ENCODE measurements around the gene ISG20L2. TPM values are rescaled to one million over a fixed set of nuclear protein-coding genes. Genes with fewer than 3 reads are reported as not detected.

Gene ISG20L2
- total RNA-seq, 2 experiments from 2014 or later: 69.9 to 78.5 TPM

GRCh38 chr1:156746728-156747631 lies 18.4 kb upstream of the ISG20L2 start:
- POLR2A ChIA-PET: interaction anchor here (0.9 to 1.0 kb wide), 2 partner anchors 13 to 64 kb away, joined by 3 read pairs; no protein-coding TSS in a partner anchor
- CTCF ChIA-PET: interaction anchor here (0.8 to 1.4 kb wide), 6 partner anchors 9 to 246 kb away, joined by 3 to 5 read pairs (median 4); partner anchors contain the start of genes MEF2D and NTRK1

DNA sequence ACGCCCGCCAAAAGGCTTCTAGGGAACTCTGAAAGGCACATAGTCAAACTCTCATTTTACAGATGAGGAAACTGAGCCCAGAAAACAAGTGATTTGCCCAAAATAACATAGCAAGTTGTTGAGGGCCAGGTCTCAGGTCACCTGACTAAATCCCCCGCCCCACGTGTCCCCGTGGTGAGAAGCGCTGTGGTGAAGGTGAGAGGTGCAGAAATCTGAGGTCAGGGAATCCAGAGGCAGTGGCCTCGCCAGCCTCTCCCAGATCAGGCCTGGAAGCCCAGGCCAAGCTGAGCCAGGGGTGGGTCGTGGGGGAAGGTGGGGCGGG lies 17.8 kb upstream of the ISG20L2 start:
- CTCF ChIA-PET: interaction anchor here (0.6 kb wide), 1 partner anchor 287 kb away, joined by 5 read pairs; no protein-coding TSS in a partner anchor
- POLR2A ChIA-PET: no interaction called here

GRCh38 chr1:156745881-156746280 lies 17.3 kb upstream of the ISG20L2 start:
- ChIA-PET POLR2A (no interaction called here), CTCF (interaction anchor here (0.6 to 2.0 kb wide), 2 partner anchors 20 to 287 kb away, joined by 5 read pairs; no protein-coding TSS in a partner anchor)

DNA sequence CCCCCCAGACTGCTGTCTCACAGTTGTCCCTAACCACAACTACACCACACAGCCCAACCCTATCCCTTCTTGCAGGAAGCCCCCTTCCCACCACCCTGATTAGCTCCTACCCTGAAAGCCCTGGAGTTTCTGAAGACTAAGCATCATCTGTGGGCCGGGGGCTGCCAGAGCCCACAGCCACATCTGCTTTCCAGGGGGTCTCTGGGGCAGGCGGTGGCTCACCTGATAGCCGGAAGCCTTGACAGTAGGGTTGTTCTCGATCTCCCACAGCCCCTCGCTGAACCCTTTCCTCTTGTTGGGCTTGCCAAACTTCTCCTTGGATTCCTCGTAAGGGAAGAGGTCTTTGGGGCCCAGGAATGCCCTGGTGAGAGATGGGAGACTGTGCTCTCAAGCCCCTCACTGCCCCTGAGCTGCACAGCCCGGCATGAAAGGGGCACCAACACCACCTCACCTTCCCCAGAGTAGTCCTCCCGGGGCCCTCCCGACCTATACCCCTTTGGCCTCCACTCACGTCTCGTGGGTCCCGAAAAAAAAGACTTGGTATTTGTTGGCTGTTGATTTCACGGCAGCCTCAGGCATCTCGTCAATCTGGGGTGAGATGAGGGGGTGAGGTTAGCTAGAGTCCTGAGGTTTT lies 16.3 kb upstream of the ISG20L2 start:
- ChIA-PET CTCF (interaction anchor here (2.0 kb wide), 1 partner anchor 19 kb away, joined by 5 read pairs; no protein-coding TSS in a partner anchor), POLR2A (no interaction called here)

DNA sequence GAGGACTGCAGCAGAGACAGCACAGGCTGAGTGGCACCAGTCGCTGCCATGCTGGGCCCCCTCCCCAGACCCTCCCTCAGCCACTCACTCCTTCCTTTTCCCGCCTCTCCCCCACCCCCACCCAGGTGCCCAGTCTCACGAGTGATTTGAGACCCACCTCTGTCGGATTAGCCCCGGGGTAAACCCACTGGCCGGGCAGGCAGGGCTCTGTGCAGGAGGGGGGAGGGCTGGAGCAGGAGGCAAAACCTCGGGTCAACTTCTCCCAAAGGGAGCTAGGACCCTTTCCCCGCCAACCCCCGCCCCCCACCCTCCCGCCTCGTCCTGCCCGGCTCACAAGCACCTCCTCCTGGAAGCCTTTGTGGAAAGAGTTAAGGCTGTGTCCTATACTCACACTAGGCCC lies 15.8 kb upstream of the ISG20L2 start:
- POLR2A ChIA-PET: no interaction called here
- CTCF ChIA-PET: interaction anchor here (2.0 kb wide), 1 partner anchor 19 kb away, joined by 5 read pairs; no protein-coding TSS in a partner anchor

- ChIA-PET CTCF (interaction anchor here (4.1 kb wide), 1 partner anchor 17 kb away, joined by 27 read pairs; no protein-coding TSS in a partner anchor), POLR2A (no interaction called here)
Observed at GRCh38 chr1:156743367-156744302, 15.1 kb upstream of the ISG20L2 start.

- ChIA-PET CTCF (interaction anchor here (4.1 kb wide), 1 partner anchor 17 kb away, joined by 27 read pairs; no protein-coding TSS in a partner anchor), POLR2A (interaction anchor here (2.9 kb wide), 1 partner anchor 9 kb away, joined by 25 read pairs; the partner anchor contains the start of gene HDGF)
Observed at GRCh38 chr1:156742801-156743200, 14.2 kb upstream of the ISG20L2 start.

DNA sequence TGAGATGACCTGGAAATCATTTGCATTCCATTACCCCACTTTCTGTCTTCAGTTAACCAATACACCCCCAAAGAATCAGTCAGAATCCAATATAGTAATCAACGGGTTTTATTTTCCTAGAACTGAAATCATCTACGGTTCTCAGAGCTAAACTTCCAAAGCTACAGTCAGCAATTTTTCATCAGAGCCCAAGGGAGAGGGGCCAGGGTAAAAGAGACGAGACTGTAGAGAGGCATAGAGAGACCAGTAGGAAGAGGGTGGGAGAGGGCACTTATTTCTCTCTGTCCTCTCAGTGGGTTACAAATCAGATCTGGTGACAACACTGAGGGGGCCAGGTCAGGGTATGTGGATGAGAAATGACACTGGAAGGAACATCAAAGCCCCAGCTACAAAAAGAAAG lies 13.5 kb upstream of the ISG20L2 start:
- ChIA-PET CTCF (interaction anchor here (0.6 to 4.1 kb wide), 5 partner anchors 10 to 119 kb away, joined by 3 to 27 read pairs (median 4); partner anchors contain the start of genes HDGF, ISG20L2 and METTL25B), POLR2A (interaction anchor here (2.0 to 2.9 kb wide), 3 partner anchors 10 to 25 kb away, joined by 15 to 36 read pairs (median 25); partner anchors contain the start of genes HDGF, ISG20L2, METTL25B and PRCC)

- ChIA-PET POLR2A (interaction anchor here (0.6 to 2.9 kb wide), 8 partner anchors 8 to 236 kb away, joined by 3 to 36 read pairs (median 4); partner anchors contain the start of genes HDGF, ISG20L2, METTL25B and PRCC), CTCF (interaction anchor here (0.5 to 4.1 kb wide), 12 partner anchors 11 to 366 kb away, joined by 3 to 27 read pairs (median 4); partner anchors contain the start of genes HDGF, ISG20L2, METTL25B and PRCC)
Observed at GRCh38 chr1:156741481-156741983, 13.0 kb upstream of the ISG20L2 start.

DNA sequence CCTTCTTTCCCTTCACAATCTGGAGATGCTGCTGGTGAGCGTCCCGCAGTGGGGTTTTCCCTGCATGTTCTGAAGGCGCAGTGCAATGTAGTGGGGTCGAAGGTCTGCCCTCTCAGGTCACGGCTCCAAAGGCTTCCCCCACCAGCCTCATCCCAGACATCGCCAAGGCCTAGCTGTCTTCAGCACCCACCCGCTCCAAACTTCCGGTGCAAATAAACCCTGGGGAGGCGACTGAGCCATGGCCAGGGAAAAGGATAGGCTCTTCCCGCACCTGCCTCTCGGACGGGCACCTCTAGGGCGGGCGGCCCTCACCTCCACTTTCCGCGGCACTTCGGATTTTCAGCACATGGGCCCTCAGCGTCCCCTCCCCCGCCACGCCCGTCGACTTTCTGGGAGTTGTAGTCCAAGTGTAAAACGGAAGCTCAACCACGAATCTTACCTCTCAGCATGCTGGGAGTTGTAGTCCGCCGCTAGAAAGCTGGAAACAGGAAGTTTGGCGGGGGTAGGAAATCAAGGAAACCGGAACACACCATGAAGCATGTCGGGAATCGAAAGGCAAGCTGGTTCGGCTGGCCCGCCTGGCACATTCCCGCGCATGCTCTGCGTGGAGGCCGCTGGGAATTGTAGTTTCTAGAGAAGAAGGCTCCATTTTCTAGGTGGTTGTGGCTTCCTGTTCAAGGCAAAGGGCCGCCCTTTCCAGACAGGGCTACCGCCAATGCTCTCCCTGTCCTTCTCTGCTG lies 12.3 kb upstream of the ISG20L2 start, which contains the start of gene MRPL24:
Gene MRPL24, minus strand, starts transcription at position 348 of the 740 bp plus-strand sequence. CDS start 2,384 bp downstream, outside the sequence.
- POLR2A ChIA-PET: interaction anchor here (0.6 to 2.9 kb wide), 8 partner anchors 9 to 236 kb away, joined by 3 to 36 read pairs (median 4); partner anchors contain the start of genes HDGF, ISG20L2, METTL25B and PRCC
- CTCF ChIA-PET: interaction anchor here (0.5 to 4.1 kb wide), 10 partner anchors 11 to 366 kb away, joined by 3 to 27 read pairs (median 4); partner anchors contain the start of genes HDGF, ISG20L2, METTL25B and PRCC

DNA sequence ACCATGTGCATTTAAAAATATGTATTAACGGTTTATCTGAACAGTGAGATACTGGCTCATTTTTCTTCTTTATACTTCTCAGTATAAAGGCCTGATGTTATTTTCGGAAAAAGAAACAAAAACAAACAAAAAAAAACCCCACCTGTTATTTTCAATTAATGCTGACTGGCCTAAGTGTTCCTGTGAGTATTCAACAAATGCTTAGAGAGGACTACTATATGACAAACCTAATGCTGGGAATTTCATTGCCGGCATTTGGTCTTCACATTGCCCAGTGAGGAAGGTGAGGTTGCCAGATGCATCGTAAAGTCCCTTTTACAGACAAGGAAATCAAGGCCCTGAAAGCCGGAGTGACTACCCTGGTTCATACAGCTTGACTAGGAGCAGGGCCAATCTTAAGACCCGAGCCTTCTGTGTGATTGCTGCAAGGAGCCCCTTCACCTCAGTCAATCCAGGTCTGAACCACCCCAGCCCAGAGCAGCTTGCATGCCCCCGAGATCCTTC lies 11.7 kb upstream of the ISG20L2 start:
- POLR2A ChIA-PET: interaction anchor here (1.2 to 2.9 kb wide), 4 partner anchors 10 to 27 kb away, joined by 4 to 36 read pairs (median 20); partner anchors contain the start of genes HDGF, ISG20L2, METTL25B and PRCC
- CTCF ChIA-PET: interaction anchor here (0.7 to 4.1 kb wide), 8 partner anchors 10 to 116 kb away, joined by 3 to 27 read pairs (median 4); partner anchors contain the start of genes HDGF, ISG20L2, METTL25B and PRCC

- CTCF ChIA-PET: interaction anchor here (1.3 kb wide), 2 partner anchors 10 to 13 kb away, joined by 4 to 6 read pairs; partner anchors contain the start of genes ISG20L2 and METTL25B
- POLR2A ChIA-PET: interaction anchor here (1.6 kb wide), 1 partner anchor 10 kb away, joined by 8 read pairs; the partner anchor contains the start of gene ISG20L2
Observed at GRCh38 chr1:156738916-156739315, 10.3 kb upstream of the ISG20L2 start.

- CTCF ChIA-PET: interaction anchor here (1.3 kb wide), 2 partner anchors 9 to 12 kb away, joined by 4 to 6 read pairs; partner anchors contain the start of genes ISG20L2 and METTL25B
- POLR2A ChIA-PET: interaction anchor here (1.6 kb wide), 1 partner anchor 9 kb away, joined by 8 read pairs; the partner anchor contains the start of gene ISG20L2
Observed at GRCh38 chr1:156738407-156738806, 9.8 kb upstream of the ISG20L2 start.

DNA sequence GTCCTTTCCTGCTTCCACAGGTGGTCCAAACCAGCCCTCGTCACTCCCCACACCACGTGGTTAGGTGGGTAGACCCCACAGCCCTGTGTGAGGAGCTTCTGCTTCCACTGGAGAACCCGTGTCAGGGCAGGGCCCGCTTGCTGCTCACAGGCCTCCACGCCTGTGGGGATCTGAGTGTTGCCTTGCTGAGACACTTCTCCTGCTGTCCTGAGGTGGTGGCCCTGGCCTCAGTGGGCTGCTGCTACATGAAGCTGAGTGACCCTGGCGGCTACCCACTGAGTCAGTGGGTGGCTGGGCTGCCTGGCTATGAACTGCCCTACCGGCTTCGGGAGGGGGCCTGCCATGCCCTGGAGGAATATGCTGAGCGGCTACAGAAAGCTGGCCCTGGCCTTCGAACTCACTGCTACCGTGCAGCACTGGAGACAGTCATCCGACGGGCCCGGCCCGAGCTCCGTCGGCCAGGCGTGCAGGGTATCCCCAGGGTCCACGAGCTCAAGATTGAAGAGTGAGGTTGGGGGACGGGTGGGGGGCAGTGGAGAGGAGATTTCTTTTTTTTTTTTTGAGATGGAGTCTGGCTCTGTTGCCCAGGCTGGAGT lies 5.5 kb upstream of the ISG20L2 start:
- ChIA-PET CTCF (interaction anchor here (0.9 to 1.7 kb wide), 2 partner anchors 18 to 34 kb away, joined by 3 to 6 read pairs; no protein-coding TSS in a partner anchor), POLR2A (interaction anchor here (1.1 kb wide), 1 partner anchor 13 kb away, joined by 3 read pairs; no protein-coding TSS in a partner anchor)

DNA sequence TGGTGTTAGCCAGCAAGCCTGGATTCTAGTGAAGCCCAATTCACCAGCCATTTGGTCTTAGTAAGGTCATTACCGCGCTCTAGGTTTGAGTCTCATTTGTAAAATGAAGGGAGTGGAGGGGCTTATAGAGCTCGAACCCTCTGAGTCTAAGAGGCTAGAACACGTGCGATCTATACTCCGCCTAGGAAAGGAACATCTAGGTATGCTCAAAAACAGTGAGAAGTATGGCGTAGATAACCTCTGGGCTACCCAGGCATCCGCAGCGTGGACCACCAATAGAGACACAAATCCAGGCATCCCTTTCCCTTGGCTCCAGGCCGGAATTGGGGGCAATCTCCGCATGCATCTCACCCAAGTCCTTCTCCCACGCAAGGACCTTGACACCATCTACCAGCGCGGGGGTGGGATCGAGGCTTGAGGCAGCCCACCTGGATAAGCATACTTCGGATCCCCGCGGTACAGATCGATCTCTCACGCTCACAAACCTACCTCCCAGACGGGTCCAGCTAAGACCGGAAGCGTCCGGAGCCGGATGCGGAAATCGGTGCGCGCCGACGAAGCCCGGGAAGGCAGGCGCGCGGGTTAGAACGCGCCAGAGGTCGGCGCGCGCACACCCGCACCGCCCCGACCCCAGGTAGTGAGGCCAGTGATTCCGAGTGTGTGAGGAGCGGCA lies 504 bp downstream of the ISG20L2 start, which contains the start of gene METTL25B:
Gene METTL25B, plus strand, starts transcription at position 544 of the 673 bp plus-strand sequence. CDS start 636 bp downstream, outside the sequence.
- CTCF ChIA-PET: interaction anchor here (0.9 to 11.7 kb wide), 17 partner anchors 8 to 230 kb away, joined by 3 to 164 read pairs (median 11); partner anchors contain the start of genes CRABP2, HDGF, INSRR and MRPL24
- POLR2A ChIA-PET: interaction anchor here (0.6 to 3.7 kb wide), 12 partner anchors 13 to 232 kb away, joined by 3 to 36 read pairs (median 4); partner anchors contain the start of genes GPATCH4, HDGF, MRPL24 and PRCC

All from activated CD8-positive, alpha-beta memory T cell treated with anti-CD3 and anti-CD28 coated beads for 36 hours (primary cell).